AG09319 (cell line): ENCODE data around the gene USH2A.

Experiments used
- DNase-seq: peaks from one replicate; pipeline ENCODE4 v3.0.0-alpha.2; 2010; ENCODE audit warnings: low read depth; ENCODE audit errors: extremely low read depth
- CTCF ChIP-seq: IDR thresholded peaks from 2 replicates; pipeline ENCODE4 v1.5.1; 2011; ENCODE audit warnings: low read depth, mild to moderate bottlenecking, inconsistent platforms, low read length, moderate library complexity

The USH2A gene

DNA sequence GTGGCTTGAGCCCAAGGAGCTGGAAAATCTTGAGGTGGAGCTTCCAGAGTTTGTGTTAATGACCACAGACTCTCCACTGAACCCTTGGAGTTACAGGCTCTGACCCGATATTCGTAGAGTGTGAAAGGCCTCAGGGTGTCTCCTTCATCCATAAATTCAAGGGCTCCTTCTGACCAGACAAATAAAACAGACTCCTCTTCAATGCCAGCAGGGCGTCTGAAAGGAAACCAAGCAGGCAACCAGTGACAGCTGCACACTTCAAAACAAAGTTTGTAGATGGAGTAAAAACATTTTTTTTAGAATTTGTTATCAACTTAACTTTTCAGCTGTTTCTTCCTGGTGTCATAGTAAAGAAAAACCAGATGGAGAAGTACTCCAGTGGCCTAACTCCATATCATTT lies 695.1 kb downstream of the USH2A start:
- no peak for TF ChIP-seq CTCF
- no peak for DNase-seq

DNA sequence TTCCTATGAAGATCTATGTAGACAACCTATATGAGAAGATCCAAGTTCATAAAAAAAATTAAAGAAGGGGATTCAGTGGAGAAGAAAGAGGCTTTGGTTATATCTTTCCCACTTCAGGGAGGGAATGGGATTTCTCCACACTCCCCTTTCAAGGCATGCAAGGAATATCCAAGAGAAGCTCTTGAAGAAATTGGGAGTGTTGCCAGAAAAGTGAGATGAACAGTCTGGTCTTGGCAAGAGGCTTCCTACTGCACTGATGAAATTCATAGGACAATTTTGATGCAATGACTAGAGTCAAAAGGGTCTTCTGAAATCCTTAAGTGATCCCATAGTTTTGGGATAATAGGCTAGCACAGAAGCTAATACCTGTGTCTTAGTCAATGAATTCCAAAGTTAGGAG lies 703.1 kb downstream of the USH2A start:
- DNase-seq, result peak; percentile 2
- no peak for TF ChIP-seq CTCF

DNA sequence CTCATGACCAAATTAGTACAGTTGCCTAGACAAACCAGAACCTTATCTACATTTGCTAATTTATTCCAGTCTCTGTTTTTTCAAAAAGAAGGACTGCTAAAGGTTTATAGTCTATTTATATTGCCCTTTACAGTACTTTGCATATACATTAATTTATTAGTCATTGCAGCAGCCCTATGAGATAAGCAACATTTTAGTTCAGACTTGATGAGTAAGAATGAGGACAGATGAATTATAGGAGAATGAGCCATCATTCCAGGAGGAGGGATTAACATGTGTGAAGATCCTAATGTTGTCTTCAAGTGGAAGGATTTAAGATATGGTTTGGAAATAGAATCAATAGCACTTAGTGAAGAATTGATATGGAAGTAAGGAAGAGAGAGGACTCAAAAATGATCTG lies 703.7 kb downstream of the USH2A start:
- no peak for DNase-seq
- TF ChIP-seq CTCF, result no peak

- TF ChIP-seq CTCF, result no peak
- DNase-seq, result no peak
These were observed 704.5 kb downstream of the USH2A start for GRCh38 chr1:215718575-215719287.

DNA sequence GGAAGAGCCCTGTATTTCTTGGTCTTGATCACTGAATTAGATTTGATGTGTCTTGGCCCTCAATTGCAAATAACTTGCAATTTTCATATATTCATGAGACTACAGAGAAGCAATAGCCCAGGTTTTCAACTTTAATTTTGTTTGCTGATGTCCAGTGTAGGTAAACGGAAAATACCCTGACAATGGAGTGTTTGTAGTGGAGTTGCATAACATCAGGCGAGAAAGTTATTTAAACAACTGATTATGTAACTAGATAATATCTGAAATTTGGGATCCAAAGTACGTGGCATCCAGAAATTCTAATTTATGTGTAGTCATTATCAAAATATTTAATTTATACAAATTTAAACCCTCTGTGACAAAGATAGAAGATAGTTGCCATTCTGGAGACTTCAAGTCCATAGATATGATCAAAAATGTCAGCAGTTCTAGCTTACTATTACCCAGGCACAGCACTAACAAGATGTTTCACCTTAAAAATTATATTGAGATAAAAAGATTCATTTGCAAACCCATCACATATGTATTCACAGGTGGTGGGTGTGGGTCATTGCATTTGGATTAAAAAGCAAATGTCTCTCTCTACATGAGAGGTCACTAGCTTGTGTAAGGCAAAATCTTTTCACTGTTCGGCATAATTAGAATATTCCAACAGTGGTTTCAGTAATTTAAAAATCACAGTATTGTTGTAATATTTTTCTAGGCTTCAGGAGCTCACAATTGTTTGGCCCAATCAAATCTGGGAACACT lies 705.4 kb downstream of the USH2A start:
- no peak for TF ChIP-seq CTCF
- no peak for DNase-seq

DNA sequence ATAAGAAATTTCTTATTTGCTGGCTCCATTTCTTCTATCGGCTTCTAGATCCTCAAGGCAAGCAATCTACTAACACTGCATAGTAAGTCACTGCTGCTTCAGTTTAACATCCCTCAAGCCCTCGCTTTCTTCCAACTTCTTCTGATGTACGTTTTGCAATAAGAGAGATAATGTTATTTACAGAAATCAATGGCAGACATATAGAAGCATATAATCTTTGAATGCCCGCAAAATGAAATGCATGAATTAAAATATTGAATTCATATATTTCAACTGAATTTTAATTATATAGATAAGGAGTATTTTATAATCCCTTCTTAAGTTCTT lies 712.4 kb downstream of the USH2A start:
- DNase-seq, result no peak
- no peak for TF ChIP-seq CTCF

DNA sequence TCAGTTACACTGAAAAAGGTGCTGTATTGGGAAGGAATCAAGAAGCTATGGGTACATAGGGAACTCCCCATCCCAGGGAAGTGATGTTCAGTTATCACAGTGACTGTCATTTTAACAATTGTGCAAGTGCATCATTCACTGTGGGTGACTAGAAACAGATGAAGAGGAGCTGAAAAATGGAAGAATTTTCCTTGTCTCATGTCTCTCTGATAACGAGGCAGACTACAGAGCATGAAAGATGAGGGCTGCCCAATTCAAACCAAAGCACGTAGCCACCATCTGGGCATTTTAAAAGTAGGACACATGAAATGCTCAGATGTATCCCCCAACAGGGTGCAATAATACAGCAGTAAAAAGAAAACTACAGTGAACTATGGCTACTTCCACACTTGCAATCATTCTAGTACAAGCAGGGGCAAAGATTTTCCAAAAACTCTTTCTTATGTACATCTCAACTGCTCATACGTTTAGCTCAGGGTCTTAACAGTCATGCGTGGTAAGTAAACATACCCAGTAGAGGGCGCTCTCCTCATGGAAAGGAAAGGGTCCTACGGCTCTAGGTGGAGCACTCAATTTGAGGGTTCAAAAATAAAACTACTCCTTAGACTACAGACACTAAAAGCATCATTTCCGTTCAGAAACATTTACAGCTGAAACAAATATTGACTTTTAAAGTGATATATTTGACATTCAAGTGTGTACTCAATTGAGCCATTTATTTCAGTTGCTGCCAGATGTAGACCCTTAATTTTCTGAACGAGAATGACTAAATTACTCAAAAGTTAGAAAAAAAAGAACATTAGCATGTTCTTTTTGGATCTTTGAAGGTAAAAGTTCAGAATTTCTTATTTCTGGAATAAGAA lies 713.0 kb downstream of the USH2A start:
- peak; percentile 69 for TF ChIP-seq CTCF
- peak; percentile 31 for DNase-seq
